ENCODE data around the gene OTUD5.

The OTUD5 gene

GRCh38 chrX:48971249-48972219 is 14.1 kb upstream of the OTUD5 start, which contains the start of gene KCND1:
KCND1 (minus strand) TSS chrX:48971844; CDS start chrX:48970271, 1,573 bp downstream.
- no peak for DNase-seq (ENCODE audit: low spot score)

GRCh38 chrX:48969471-48969870 is 12.1 kb upstream of the OTUD5 start:
- DNase-seq (ENCODE audit: low spot score): no peak

GRCh38 chrX:48968377-48968776 is 11.0 kb upstream of the OTUD5 start:
- DNase-seq (ENCODE audit: low spot score): no peak

- DNase-seq (ENCODE audit: low spot score): no peak
Observed at GRCh38 chrX:48966796-48967579, 9.6 kb upstream of the OTUD5 start.

GRCh38 chrX:48965959-48966358 is 8.6 kb upstream of the OTUD5 start:
- no peak for DNase-seq (ENCODE audit: low spot score)

GRCh38 chrX:48961585-48962091 is 4.2 kb upstream of the OTUD5 start:
- DNase-seq (ENCODE audit: low spot score): no peak

- DNase-seq (ENCODE audit: low spot score): no peak
Observed at GRCh38 chrX:48960291-48960690, 2.9 kb upstream of the OTUD5 start.

GRCh38 chrX:48958635-48959094 is 1.3 kb upstream of the OTUD5 start:
- DNase-seq (ENCODE audit: low spot score): peak; percentile 39

- DNase-seq (ENCODE audit: low spot score): peak; percentile 97
Observed at GRCh38 chrX:48957827-48958634, 624 bp upstream of the OTUD5 start.

GRCh38 chrX:48956728-48957414 is 536 bp downstream of the OTUD5 start:
- peak; percentile 35 for DNase-seq (ENCODE audit: low spot score)

GRCh38 chrX:48948589-48948988 is 8.8 kb downstream of the OTUD5 start:
- no peak for DNase-seq (ENCODE audit: low spot score)

- peak; percentile 55 for DNase-seq (ENCODE audit: low spot score)
Observed at GRCh38 chrX:48945517-48946348, 11.7 kb downstream of the OTUD5 start.

GRCh38 chrX:48942895-48943294 is 14.5 kb downstream of the OTUD5 start:
- DNase-seq (ENCODE audit: low spot score): no peak

- DNase-seq (ENCODE audit: low spot score): no peak
Observed at GRCh38 chrX:48940404-48940955, 16.9 kb downstream of the OTUD5 start.

- DNase-seq (ENCODE audit: low spot score): no peak
Observed at GRCh38 chrX:48939524-48940228, 17.7 kb downstream of the OTUD5 start.

GRCh38 chrX:48938721-48939425 is 18.5 kb downstream of the OTUD5 start:
- DNase-seq (ENCODE audit: low spot score): no peak

GRCh38 chrX:48937054-48937907 is 20.1 kb downstream of the OTUD5 start:
- DNase-seq (ENCODE audit: low spot score): no peak
